Liver (tissue), 9 donors: ENCODE measurements around the gene ZNF488. TPM values are rescaled to one million over a fixed set of nuclear protein-coding genes. Genes with fewer than 3 reads are reported as not detected.

Experiments
- DNase-seq: peaks from one replicate; pipeline ENCODE4 v3.0.0-alpha.2; 2017; ENCODE audit warnings: low spot score
- H3K27ac ChIP-seq, 2 donors: one replicate each; pipeline ENCODE4 v1.7.0; 2013; ENCODE audit warnings: inconsistent platforms in 2 of 2, low read length in 2 of 2, control low read depth in 1 of 2, low read depth in 1 of 2, mild to moderate bottlenecking in 1 of 2
- H3K27me3 ChIP-seq, 4 donors: one replicate each; pipeline versions ENCODE4 v1.6.1 to v1.7.0; 2013; ENCODE audit warnings: low read length in 3 of 4, inconsistent platforms in 1 of 4, mild to moderate bottlenecking in 1 of 4, moderate library complexity in 1 of 4; ENCODE audit not compliant: control insufficient read depth in 4 of 4, insufficient read depth in 4 of 4
- H3K36me3 ChIP-seq, 4 donors: one replicate each; pipeline versions ENCODE4 v1.6.1 to v1.7.0; 2013; ENCODE audit warnings: low read length in 3 of 4, mild to moderate bottlenecking in 3 of 4, low read depth in 1 of 4, moderate library complexity in 1 of 4; ENCODE audit not compliant: control insufficient read depth in 4 of 4, insufficient read depth in 3 of 4
- H3K4me1 ChIP-seq, 4 donors: one replicate each; pipeline versions ENCODE4 v1.6.1 to v1.7.0; 2013; ENCODE audit warnings: low read length in 3 of 4, mild to moderate bottlenecking in 3 of 4, moderate library complexity in 1 of 4; ENCODE audit not compliant: control insufficient read depth in 4 of 4, insufficient read depth in 4 of 4
- H3K4me3 ChIP-seq, 3 donors: one replicate each; pipeline versions ENCODE4 v1.6.1 to v1.7.0; 2013; ENCODE audit warnings: low read length in 3 of 3, control low read depth in 1 of 3, low read depth in 1 of 3, mild to moderate bottlenecking in 1 of 3
- H3K9ac ChIP-seq, 2 donors: one replicate each; pipeline ENCODE4 v1.7.0; 2013; ENCODE audit warnings: low read length in 2 of 2, mild to moderate bottlenecking in 2 of 2, moderate library complexity in 2 of 2, control low read depth in 1 of 2, low read depth in 1 of 2
- H3K9me3 ChIP-seq, 4 donors: one replicate each; pipeline versions ENCODE4 v1.6.1 to v1.7.0; 2013; ENCODE audit warnings: low read length in 3 of 4; ENCODE audit not compliant: control insufficient read depth in 4 of 4
- CTCF ChIP-seq: fragments of 150-350 bp; IDR thresholded peaks from 2 replicates; pipeline ENCODE4 v1.5.1; 2017; ENCODE audit warnings: improper control_type of control experiment, low read depth, low read length; ENCODE audit not compliant: missing input control
- EGR1 ChIP-seq, 2 donors: IDR thresholded peaks; 2 replicates each; pipeline ENCODE4 v1.6.1; 2016 to 2018; ENCODE audit warnings: antibody characterized with exemption in 2 of 2, low read depth in 2 of 2
- FOXA1 ChIP-seq: IDR thresholded peaks from 2 replicates; pipeline ENCODE4 v1.6.1; 2016; ENCODE audit warnings: antibody characterized with exemption
- FOXA2 ChIP-seq: IDR thresholded peaks from 2 replicates; pipeline ENCODE4 v1.6.1; 2016; ENCODE audit warnings: antibody characterized with exemption
- GABPA ChIP-seq, 2 donors: IDR thresholded peaks in 1 of 2; conservative IDR thresholded peaks in 1 of 2; 2 replicates each; pipeline ENCODE4 v1.6.1; 2016; ENCODE audit warnings: antibody characterized with exemption in 2 of 2, mild to moderate bottlenecking in 1 of 2, moderate library complexity in 1 of 2
- HNF4A ChIP-seq, 2 donors: conservative IDR thresholded peaks; 2 replicates each; pipeline ENCODE4 v1.6.1; 2016; ENCODE audit warnings: antibody characterized with exemption in 2 of 2, mild to moderate bottlenecking in 2 of 2
- HNF4G ChIP-seq: IDR thresholded peaks from 2 replicates; pipeline ENCODE4 v1.6.1; 2016; ENCODE audit warnings: antibody characterized with exemption
- JUND ChIP-seq, 2 donors: IDR thresholded peaks; 2 replicates each; pipeline ENCODE4 v1.6.1; 2016; ENCODE audit warnings: antibody characterized with exemption in 2 of 2
- NR2F2 ChIP-seq: IDR thresholded peaks from 2 replicates; pipeline ENCODE4 v1.6.1; 2016; ENCODE audit warnings: antibody characterized with exemption
- RAD21 ChIP-seq, 2 donors: IDR thresholded peaks; 2 replicates each; pipeline ENCODE4 v1.6.1; 2016; ENCODE audit warnings: antibody characterized with exemption in 2 of 2, mild to moderate bottlenecking in 2 of 2
- RXRA ChIP-seq, 2 donors: IDR thresholded peaks; 2 replicates each; pipeline ENCODE4 v1.6.1; 2017 to 2018; ENCODE audit warnings: antibody characterized with exemption in 2 of 2, mild to moderate bottlenecking in 1 of 2
- SP1 ChIP-seq: IDR thresholded peaks from 2 replicates; pipeline ENCODE4 v1.6.1; 2018; ENCODE audit warnings: antibody characterized with exemption, mild to moderate bottlenecking
- TAF1 ChIP-seq: conservative IDR thresholded peaks from 2 replicates; pipeline ENCODE4 v1.6.1; 2016; ENCODE audit warnings: antibody characterized with exemption, mild to moderate bottlenecking
- YY1 ChIP-seq: IDR thresholded peaks from 2 replicates; pipeline ENCODE4 v1.6.1; 2016; ENCODE audit warnings: antibody characterized with exemption, mild to moderate bottlenecking
- ZBTB33 ChIP-seq: IDR thresholded peaks from 2 replicates; pipeline ENCODE4 v1.6.1; 2016; ENCODE audit warnings: antibody characterized with exemption
- WGBS: extraction: QIAGEN DNeasy Blood & Tissue Kit; methylation state at CpG from one replicate; pipeline ENCODE4 v1.1.7; 2013; 5-methylcytosine and 5-hydroxymethylcytosine counted together
- polyA plus RNA-seq, 2 donors: library from polyadenylated mRNA; stranded (reverse) in 1 of 2; unstranded in 1 of 2; fragments of 200-250 nt in 1 of 2; fragments of >200 nt in 1 of 2; fragmentation: Nextera tagmentation in 1 of 2; extraction: Ambion mirVana in 1 of 2; gene quantifications; one replicate each; pipeline versions ENCODE4 v1.2.1 to v1.2.3, GENCODE V29; 2013 to 2015
- total RNA-seq, 2 donors: library from RNA; depleted of rRNA; stranded (reverse); fragments of >200 nt; gene quantifications; one replicate each; pipeline ENCODE4 v1.2.3, GENCODE V29; 2014
- TF ChIP-seq, protein P1 (sequence below): IDR thresholded peaks from 2 replicates; pipeline ENCODE4 v1.6.1; 2016; ENCODE audit warnings: antibody characterized with exemption
- TF ChIP-seq, protein P2 (sequence below): IDR thresholded peaks from 2 replicates; pipeline ENCODE4 v1.6.1; 2016; ENCODE audit warnings: antibody characterized with exemption, mild to moderate bottlenecking
- TF ChIP-seq, protein P3 (sequence below): IDR thresholded peaks from 2 replicates; pipeline ENCODE4 v1.6.1; 2016; ENCODE audit warnings: antibody characterized with exemption
- donor health status: healthy.
- donor health status: healthy.
- donor health status: healthy.
- donor health status: healthy.
- donor health status: healthy.

The ZNF488 gene
- total and polyA plus RNA-seq, 4 donors, result 0.02 to 0.09 TPM; not detected in 2

- peak overlapping the region in 1 of 2 donors; percentile 67 for H3K27ac ChIP-seq
- H3K36me3 ChIP-seq, result no peaks in the 10 kb centered on the region
- H3K9ac ChIP-seq, result no peak overlapping the region
- no peak overlapping the region for H3K4me3 ChIP-seq
- no peaks in the 10 kb centered on the region for H3K27me3 ChIP-seq
- DNase-seq, result no peak
- WGBS, result 74% methylated on average over 6 of the region's 6 CpGs
- no peaks in the 10 kb centered on the region for H3K9me3 ChIP-seq
- no peaks in the 10 kb centered on the region for H3K4me1 ChIP-seq
- no peak for TF ChIP-seq NR2F2
- TF ChIP-seq, protein P1, sequence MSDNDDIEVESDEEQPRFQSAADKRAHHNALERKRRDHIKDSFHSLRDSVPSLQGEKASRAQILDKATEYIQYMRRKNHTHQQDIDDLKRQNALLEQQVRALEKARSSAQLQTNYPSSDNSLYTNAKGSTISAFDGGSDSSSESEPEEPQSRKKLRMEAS, result no peak
- TF ChIP-seq ZBTB33, result no peak
- TF ChIP-seq JUND (IDR thresholded peaks at IDR 0.05), result no peak
- no peak for TF ChIP-seq FOXA2
- TF ChIP-seq, protein P2, sequence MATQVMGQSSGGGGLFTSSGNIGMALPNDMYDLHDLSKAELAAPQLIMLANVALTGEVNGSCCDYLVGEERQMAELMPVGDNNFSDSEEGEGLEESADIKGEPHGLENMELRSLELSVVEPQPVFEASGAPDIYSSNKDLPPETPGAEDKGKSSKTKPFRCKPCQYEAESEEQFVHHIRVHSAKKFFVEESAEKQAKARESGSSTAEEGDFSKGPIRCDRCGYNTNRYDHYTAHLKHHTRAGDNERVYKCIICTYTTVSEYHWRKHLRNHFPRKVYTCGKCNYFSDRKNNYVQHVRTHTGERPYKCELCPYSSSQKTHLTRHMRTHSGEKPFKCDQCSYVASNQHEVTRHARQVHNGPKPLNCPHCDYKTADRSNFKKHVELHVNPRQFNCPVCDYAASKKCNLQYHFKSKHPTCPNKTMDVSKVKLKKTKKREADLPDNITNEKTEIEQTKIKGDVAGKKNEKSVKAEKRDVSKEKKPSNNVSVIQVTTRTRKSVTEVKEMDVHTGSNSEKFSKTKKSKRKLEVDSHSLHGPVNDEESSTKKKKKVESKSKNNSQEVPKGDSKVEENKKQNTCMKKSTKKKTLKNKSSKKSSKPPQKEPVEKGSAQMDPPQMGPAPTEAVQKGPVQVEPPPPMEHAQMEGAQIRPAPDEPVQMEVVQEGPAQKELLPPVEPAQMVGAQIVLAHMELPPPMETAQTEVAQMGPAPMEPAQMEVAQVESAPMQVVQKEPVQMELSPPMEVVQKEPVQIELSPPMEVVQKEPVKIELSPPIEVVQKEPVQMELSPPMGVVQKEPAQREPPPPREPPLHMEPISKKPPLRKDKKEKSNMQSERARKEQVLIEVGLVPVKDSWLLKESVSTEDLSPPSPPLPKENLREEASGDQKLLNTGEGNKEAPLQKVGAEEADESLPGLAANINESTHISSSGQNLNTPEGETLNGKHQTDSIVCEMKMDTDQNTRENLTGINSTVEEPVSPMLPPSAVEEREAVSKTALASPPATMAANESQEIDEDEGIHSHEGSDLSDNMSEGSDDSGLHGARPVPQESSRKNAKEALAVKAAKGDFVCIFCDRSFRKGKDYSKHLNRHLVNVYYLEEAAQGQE, result no peak
- TF ChIP-seq CTCF, result no peak
- no peak for TF ChIP-seq GABPA (IDR thresholded peaks at IDR 0.05 in 1 of 2, conservative IDR thresholded peaks at IDR 0.05 in 1 of 2)
- no peak for TF ChIP-seq RAD21 (IDR thresholded peaks at IDR 0.05)
- no peak for TF ChIP-seq EGR1 (IDR thresholded peaks at IDR 0.05; ENCODE audit: low read depth in 2 of 2)
- no peak for TF ChIP-seq TAF1
- no peak for TF ChIP-seq HNF4G
- no peak for TF ChIP-seq SP1
- TF ChIP-seq RXRA (IDR thresholded peaks at IDR 0.05), result no peak
- TF ChIP-seq YY1, result no peak
- no peak for TF ChIP-seq FOXA1
These were observed 63.3 kb downstream of the ZNF488 start for GRCh38 chr10:47320812-47321211.

DNA sequence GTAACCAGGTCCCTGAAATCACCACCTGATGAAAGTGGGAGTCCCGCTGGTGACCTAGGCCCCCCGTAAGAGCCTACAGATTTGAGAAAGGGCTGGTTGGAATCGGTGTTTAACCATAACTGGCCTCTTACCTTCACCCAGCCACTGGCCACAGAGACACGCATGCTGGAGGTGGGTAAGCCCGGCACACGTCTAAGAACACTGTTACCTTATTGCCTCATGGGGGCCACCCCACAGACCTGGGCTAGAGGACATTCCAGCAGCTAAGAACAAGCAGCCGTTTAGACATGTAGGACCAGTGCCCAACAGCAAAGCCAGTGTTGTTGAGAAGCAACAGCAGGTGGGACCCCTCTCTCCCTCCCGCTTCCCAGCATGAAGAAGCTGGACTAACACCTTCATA, 64.3 kb downstream of the ZNF488 start:
- no peaks in the 10 kb centered on the region for H3K4me1 ChIP-seq
- no peak for TF ChIP-seq YY1
- no peak for TF ChIP-seq ZBTB33
- TF ChIP-seq, protein P1, result no peak
- TF ChIP-seq HNF4A (conservative IDR thresholded peaks at IDR 0.05), result no peak
- TF ChIP-seq GABPA (IDR thresholded peaks at IDR 0.05 in 1 of 2, conservative IDR thresholded peaks at IDR 0.05 in 1 of 2), result no peak
- TF ChIP-seq, protein P3, sequence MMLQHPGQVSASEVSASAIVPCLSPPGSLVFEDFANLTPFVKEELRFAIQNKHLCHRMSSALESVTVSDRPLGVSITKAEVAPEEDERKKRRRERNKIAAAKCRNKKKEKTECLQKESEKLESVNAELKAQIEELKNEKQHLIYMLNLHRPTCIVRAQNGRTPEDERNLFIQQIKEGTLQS, result no peak
- TF ChIP-seq SP1, result no peak
- no peak for TF ChIP-seq RXRA (IDR thresholded peaks at IDR 0.05)
- TF ChIP-seq, protein P2, result no peak
- TF ChIP-seq RAD21 (IDR thresholded peaks at IDR 0.05), result no peak
- no peak for TF ChIP-seq JUND (IDR thresholded peaks at IDR 0.05)
- DNase-seq, result no peak
- 85% methylated on average over 8 of the region's 8 CpGs for WGBS
- H3K27ac ChIP-seq, result no peak overlapping the region
- no peaks in the 10 kb centered on the region for H3K36me3 ChIP-seq
- H3K4me3 ChIP-seq, result no peak overlapping the region
- no peak overlapping the region for H3K9ac ChIP-seq
- H3K9me3 ChIP-seq, result no peaks in the 10 kb centered on the region
- H3K27me3 ChIP-seq, result no peaks in the 10 kb centered on the region
